Sciatic nerve (tissue), 2 donors: Measurements from ENCODE around the gene IRF3. TPM values are rescaled to one million over a fixed set of nuclear protein-coding genes. Genes with fewer than 3 reads are reported as not detected.
A peak's percentile ranks its signal among the peaks of the same experiment; 100 is the strongest.
"Not testable (repeated sequence)": the region's sequence is repeated elsewhere in the genome, so short reads cannot be mapped to it uniquely, and the experiment has no call there.

ENCODE experiments used
- ATAC-seq: fragments of 200-7000 bp; cut with Tn5 transposase; one replicate; pipeline ENCODE4 v1.9.1; 2020; ENCODE audit warnings: mild to moderate bottlenecking, moderate library complexity
- DNase-seq: peaks from one replicate; pipeline ENCODE4 v3.0.0-alpha.2; 2020; ENCODE audit warnings: low spot score
- intact Hi-C: fragments of 100-400 bp; cut with DNase I; formaldehyde crosslinking; loops from one replicate; pipeline ENCODE4 v1.14.2; 2022
- microRNA-seq: library from miRNA; unstranded; fragments of <30 nt; microRNA quantifications from one replicate; pipeline ENCODE4 v1.2.0, GENCODE V29; 2020
- total RNA-seq: library from RNA; stranded (reverse); fragmentation: NEBNext Ultra II Directional; extraction: Animal tissue kit (Norgen Biotek cat#: 25700); gene quantifications from one replicate; pipeline ENCODE4 v1.2.1, GENCODE V29; 2021
- donor health status: DM: no; HTN: no; CAD: no.
- donor health status: DM: no; HTN: no; CAD: no.

IRF3 gene
- total RNA-seq, 1 donor from 2014 or later = 76.7 TPM

GRCh38 chr19:49635530-49636232 is 30.0 kb downstream of the IRF3 start:
- intact Hi-C loops = no loop called here
- ATAC-seq (no peak), DNase-seq (no peak)

GRCh38 chr19:49633273-49633672 is 32.4 kb downstream of the IRF3 start:
- DNase-seq, intact Hi-C loops, ATAC-seq: not testable (repeated sequence)

GRCh38 chr19:49632576-49632975 is 33.1 kb downstream of the IRF3 start:
- ATAC-seq = no peak
- intact Hi-C loops = no loop called here
- no peak for DNase-seq

DNA sequence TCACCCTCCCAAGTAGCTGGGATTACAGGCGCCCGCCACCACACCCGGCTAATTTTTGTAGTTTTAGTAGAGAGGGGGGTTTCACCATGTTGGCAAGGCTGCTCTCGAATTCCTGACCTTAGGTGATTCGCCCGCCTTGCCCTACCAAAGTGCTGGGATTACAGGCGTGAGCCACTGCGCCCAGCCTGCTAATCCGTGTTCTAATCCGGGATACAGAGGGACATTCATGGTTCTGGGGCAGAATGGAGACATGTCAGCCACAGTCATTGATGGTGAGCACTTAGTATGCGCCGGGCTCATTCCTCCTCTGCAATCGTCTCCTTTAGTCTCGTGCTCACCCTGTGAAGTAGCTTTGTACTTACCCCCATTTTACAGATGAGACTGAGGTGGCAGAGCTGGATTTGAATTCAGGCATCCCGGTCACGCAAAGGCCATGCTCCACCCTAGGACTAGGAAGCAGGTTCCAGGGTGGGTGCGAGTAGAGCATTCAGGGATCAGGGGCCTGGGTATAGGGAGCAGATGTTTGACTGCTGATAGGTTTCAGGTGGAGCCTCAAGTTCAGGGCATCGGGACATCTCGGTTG is 34.0 kb downstream of the IRF3 start:
- DNase-seq = no peak
- no peak for ATAC-seq
- intact Hi-C loops = no loop called here

DNA sequence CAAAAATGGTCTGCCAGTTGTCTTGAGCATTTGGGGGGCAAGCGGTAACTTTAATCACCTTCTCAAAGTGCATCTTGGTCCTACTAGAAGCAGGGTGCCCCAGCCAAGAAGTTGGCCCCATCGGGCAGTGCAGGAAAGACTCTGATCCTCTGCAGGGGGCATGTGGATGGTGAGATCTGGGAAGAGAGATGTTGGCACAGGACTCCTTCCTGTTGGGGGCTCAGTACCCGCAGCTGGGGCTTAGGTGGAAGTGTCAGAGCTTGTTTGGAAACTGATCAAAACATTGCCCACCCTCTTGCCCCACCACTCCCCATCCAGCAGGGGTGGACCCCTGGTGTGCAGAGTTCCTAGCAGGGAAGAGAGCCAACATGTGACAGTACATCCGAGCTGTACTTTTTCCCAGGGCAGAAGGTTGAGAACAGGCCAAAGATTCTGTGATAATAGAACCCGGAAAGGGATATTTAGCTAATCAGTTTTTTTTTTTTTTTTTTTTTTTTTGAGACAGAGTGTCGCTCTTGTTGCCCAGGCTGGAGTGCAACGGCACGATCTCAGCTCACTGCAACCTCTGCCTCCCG is 34.6 kb downstream of the IRF3 start:
- intact Hi-C loops = no loop called here
- ATAC-seq = no peak
- no peak for DNase-seq

DNA sequence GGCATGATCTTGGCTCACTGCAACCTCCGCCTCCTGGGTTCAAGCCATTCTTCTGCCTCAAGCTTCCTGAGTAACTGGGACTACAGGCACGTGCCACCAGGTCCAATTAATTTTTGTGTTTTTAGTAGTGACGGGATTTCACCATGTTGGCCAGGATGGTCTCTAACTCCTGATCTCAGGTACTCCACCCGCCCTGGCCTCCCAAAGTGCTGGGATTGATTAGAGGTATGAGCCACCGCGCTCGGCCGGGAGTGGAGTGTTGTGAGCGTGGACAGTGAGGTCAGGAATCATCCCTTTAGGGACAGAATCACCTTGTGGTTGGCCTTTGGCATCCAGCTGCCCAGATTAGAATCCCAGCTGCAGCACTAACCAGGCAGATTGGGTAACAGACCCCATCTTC is 36.0 kb downstream of the IRF3 start:
- DNase-seq (no peak), ATAC-seq (peak; percentile 19)
- intact Hi-C loops = no loop called here

DNA sequence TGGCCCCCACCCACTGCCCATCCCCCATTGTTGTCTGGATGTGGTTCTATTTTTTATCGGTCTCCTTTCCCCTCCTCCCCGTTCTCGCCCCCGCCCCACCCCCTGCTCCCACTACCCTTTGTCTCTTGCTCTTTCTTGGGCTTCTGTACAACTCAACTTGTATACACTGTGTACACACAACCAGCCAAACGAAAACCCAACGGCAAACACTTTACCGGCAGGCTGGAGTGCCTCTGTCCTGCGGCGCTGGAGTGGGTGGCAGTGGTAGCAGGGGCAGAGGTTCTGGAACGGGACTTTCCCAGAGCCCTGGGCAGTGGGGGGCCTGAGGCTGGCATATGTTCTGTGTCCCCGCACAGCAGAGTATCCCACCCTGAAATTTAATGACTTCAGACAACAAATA is 39.4 kb downstream of the IRF3 start:
- intact Hi-C loops = no loop called here
- ATAC-seq (no peak), DNase-seq (no peak)

DNA sequence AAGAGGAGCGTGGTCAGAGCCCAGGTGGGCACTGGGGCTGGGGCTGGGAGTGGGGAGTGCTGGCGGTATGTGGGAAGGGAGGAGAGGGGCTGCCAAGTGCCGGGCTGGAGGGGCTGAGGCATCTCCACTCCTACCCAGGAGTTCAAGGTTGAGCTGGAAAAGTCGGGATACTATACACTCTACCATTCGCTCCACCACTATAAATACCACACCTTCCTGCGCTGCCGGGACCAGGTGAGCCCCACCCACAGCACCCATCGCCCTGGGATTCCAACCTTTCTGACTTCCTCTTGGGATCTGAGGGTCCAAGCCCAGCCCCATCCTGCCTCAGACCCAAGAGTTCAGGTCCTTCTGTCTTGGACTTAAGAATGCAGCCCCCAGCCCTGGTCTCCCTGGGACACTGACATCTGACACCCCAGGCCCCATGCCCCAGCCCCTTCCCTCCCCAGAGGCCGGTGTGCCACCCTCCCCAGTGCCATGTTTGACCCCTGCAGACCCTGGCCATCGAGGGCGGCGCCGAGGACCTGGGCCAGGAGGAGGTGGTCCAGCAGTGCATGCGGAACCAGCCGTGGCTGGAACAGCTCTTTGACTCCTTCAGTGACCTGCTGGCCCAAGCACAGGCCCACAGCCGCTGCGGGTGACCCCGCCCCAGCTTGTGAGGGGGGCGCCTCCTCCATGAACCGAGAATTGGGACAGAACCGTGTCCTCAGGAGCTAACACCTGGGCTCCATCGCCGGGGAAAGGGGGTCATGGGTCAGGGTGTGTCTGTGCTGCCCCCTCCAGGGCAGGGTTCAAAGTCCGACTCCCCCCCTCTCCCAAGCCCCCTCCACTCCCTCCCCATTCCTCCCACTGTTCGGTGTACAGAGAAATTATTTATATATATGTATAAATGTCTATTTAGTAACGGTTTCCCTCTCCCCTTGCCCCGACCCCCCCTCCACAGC is 40.4 kb downstream of the IRF3 start:
- intact Hi-C loops = no loop called here
- DNase-seq (no peak), ATAC-seq (peak; percentile 7)

DNA sequence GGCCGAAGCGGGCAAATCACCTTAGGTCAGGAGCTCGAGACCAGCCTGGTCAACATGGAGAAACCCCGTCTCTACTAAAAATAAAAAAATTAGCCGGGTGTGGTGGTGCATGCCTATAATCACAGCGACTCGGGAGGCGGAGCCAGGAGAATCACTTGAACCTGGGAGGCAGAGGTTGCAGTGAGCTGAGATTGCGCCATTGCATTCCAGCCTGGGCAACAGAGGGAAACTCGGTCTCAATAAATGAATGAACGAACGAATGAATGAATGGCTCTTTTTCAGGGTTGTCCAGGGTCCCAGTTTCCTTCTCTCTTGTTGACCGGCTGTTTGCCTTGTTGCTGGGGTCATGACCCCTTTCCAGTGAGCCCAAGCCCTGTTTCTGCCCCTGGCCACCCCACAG is 47.8 kb downstream of the IRF3 start:
- intact Hi-C loops, ATAC-seq, DNase-seq: not testable (repeated sequence)

GRCh38 chr19:49616945-49617344 is 48.7 kb downstream of the IRF3 start:
- intact Hi-C loops = no loop called here
- no peak for ATAC-seq

GRCh38 chr19:49616532-49616931 is 49.1 kb downstream of the IRF3 start:
- DNase-seq (no peak), ATAC-seq (no peak)
- intact Hi-C loops = no loop called here

More at GRCh38 chr19:49616945-49617344, 48.7 kb downstream of the IRF3 start:
- DNase-seq = no peak

DNA sequence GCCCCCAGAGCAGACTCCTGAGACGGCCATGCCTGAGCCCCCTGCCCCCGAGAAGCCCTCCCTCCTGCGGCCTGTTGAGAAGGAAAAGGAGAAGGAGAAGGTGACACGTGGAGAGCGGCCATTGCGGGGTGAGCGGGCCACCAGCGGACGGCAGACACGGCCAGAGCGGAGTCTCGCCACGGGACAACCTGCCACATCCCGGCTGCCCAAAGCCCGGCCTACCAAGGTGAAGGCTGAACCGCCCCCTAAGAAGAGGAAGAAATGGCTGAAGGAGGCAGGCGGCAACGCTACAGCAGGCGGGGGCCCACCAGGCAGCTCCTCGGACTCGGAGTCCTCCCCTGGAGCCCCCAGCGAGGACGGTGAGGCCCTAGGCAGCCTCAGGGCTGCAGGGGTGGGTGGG is 49.8 kb downstream of the IRF3 start:
- intact Hi-C loops = no loop called here
- ATAC-seq (no peak), DNase-seq (no peak)

- intact Hi-C loops = no loop called here
- DNase-seq = no peak
- ATAC-seq = peak; percentile 35
Measured at GRCh38 chr19:49614096-49614833, 51.4 kb downstream of the IRF3 start.

DNA sequence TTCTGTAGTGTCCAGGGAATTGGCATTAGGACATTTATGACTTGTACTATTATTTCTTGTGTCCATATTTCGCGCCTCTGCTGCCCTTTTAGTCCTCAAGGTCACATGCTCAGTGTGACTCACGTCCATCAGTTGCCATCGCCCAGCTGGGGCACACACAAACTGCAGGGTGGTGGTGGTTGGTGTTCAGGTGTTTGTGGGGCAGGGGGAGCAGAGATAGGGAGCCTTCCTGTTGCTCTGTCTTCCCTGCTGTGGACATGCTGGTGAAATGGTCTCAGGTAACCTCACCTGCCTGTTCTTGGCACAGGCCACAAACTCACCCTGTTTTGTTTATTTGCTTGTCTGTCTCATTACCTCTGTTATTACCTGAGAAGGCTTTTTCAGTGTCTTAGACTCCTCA is 52.3 kb downstream of the IRF3 start:
- no peak for ATAC-seq
- no peak for DNase-seq
- intact Hi-C loops = no loop called here

Small RNA genes lying within 50 kb of the gene (microRNA-seq; reads per million reads assigned to microRNA genes)
- gene MIR5088 = not detected

Other genes with a start within 250 kb of the IRF3 start
- not detected for gene PTH2, start 242.4 kb downstream of the IRF3 start, total RNA-seq
- gene GFY, start 240.5 kb downstream of the IRF3 start, total RNA-seq = not detected
- 3.8 TPM for gene SLC17A7, start 224.3 kb downstream of the IRF3 start, total RNA-seq
- 73.2 TPM for gene PIH1D1, start 214.0 kb downstream of the IRF3 start, total RNA-seq
- 23.0 TPM for gene ALDH16A1, start 212.6 kb downstream of the IRF3 start, total RNA-seq
- 19.6 TPM for gene FLT3LG, start 191.6 kb downstream of the IRF3 start, total RNA-seq
- gene RPL13A, start 178.2 kb downstream of the IRF3 start, total RNA-seq = 1,735 TPM
- gene RPS11, start 169.4 kb downstream of the IRF3 start, total RNA-seq = 1,507 TPM
- 263 TPM for gene FCGRT, start 153.2 kb downstream of the IRF3 start, total RNA-seq
- gene RCN3, start 137.9 kb downstream of the IRF3 start, total RNA-seq = 48.5 TPM
- gene NOSIP, start 85.3 kb downstream of the IRF3 start, total RNA-seq = 41.7 TPM
- gene PRRG2, start 84.5 kb downstream of the IRF3 start, total RNA-seq = 1.7 TPM
- gene PRR12, start 74.7 kb downstream of the IRF3 start, total RNA-seq = 37.0 TPM
- 135 TPM for gene RRAS, start 25.7 kb downstream of the IRF3 start, total RNA-seq
- 65.5 TPM for gene SCAF1, start 23.6 kb downstream of the IRF3 start, total RNA-seq
- gene BCL2L12, start 76 bp upstream of the IRF3 start, total RNA-seq = 11.5 TPM
- gene PRMT1, start 11.4 kb upstream of the IRF3 start, total RNA-seq = 103 TPM
- gene ADM5, start 23.7 kb upstream of the IRF3 start, total RNA-seq = 3.7 TPM
- 5.9 TPM for gene CPT1C, start 25.3 kb upstream of the IRF3 start, total RNA-seq
- gene TSKS, start 97.4 kb upstream of the IRF3 start, total RNA-seq = 0.85 TPM
- 74.3 TPM for gene AP2A1, start 101.1 kb upstream of the IRF3 start, total RNA-seq
- 26.4 TPM for gene FUZ, start 147.4 kb upstream of the IRF3 start, total RNA-seq
- gene MED25, start 152.4 kb upstream of the IRF3 start, total RNA-seq = 39.7 TPM
- gene PTOV1, start 185.3 kb upstream of the IRF3 start, total RNA-seq = 143 TPM
- gene PNKP, start 201.7 kb upstream of the IRF3 start, total RNA-seq = 66.6 TPM
- 36.6 TPM for gene AKT1S1, start 211.5 kb upstream of the IRF3 start, total RNA-seq
- 64.8 TPM for gene TBC1D17, start 211.8 kb upstream of the IRF3 start, total RNA-seq
- 4.6 TPM for gene IL4I1, start 231.0 kb upstream of the IRF3 start, total RNA-seq